Fibroblast of skin of left quadriceps (primary cell): Measurements from ENCODE around the gene ADGRL3.
"Not testable (repeated sequence)": the region's sequence is repeated elsewhere in the genome, so short reads cannot be mapped to it uniquely, and the experiment has no call there.

ENCODE experiments used
- DNase-seq, 2 experiments: peaks; one replicate each; pipeline ENCODE4 v3.0.0-alpha.2; 2013; ENCODE audit warnings: low read depth in 2 of 2

The ADGRL3 gene

DNA sequence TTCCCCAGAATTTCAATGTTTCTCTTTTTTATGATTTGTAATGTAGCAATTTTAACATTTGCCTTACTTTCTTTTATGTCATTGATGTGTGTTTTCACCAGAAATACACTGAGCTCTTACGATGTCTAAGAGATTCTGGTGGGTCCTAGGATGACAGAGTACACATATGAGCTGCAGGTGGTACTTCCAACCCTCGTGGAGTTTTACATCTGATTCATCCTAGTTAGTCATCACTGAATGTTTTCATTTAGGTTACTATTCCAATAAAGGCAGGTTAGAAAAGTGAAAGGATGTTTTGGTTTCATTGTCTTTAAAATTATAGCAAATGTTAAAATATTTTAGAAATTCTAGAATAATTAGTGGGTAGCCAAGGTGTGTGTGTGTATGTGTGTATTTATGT is 605.9 kb downstream of the ADGRL3 start:
- DNase-seq, result no peak

- DNase-seq, result no peak
Observed at GRCh38 chr4:61812171-61812570, 612.0 kb downstream of the ADGRL3 start.

- no peak for DNase-seq
Observed at GRCh38 chr4:61817071-61817470, 616.9 kb downstream of the ADGRL3 start.

- DNase-seq, result no peak
Observed at GRCh38 chr4:61820136-61820535, 620.0 kb downstream of the ADGRL3 start.

- DNase-seq, result no peak
Observed at GRCh38 chr4:61824454-61824853, 624.3 kb downstream of the ADGRL3 start.

GRCh38 chr4:61827907-61828391 is 627.8 kb downstream of the ADGRL3 start:
- DNase-seq, result no peak

GRCh38 chr4:61828960-61829359 is 628.8 kb downstream of the ADGRL3 start:
- DNase-seq, result no peak

GRCh38 chr4:61831987-61832386 is 631.9 kb downstream of the ADGRL3 start:
- DNase-seq, result no peak

DNA sequence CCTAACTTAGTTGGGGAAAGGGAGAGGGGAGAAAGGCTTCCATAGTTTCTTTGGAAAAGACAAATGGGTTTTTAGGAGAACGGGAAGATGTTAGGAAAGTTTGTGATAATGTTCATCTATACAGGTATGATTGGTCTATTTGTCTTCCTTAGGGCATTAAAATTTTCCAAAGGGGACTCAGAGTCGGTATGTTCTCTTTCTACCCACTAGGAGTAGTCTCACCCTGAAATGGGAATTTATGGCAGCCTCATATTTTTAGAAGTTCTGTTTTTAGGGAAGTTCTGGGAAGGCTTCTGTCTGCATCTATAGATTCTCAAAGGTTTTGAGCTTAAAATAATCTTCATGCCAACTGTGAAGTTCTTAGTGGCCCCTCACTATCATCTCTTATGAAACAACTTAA is 637.3 kb downstream of the ADGRL3 start:
- no peak for DNase-seq

DNA sequence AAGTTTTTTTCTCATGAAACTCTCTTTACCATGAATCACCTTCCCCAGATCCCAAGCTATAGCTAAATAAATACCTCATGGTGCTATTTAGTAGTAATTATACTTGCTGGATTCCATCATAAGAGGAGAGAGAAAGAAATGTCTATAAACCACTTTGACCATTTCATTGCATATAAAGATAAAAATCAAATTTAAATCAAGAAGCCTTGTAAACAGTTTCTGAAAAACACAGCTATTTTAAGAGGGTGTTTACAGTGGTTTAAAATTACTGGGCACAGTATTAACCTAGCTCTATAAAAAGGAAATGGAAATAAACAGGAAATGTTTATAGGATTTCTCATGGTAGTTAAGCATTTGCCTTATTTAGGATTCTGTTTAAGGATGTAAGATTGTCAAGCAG is 637.9 kb downstream of the ADGRL3 start:
- no peak for DNase-seq

DNA sequence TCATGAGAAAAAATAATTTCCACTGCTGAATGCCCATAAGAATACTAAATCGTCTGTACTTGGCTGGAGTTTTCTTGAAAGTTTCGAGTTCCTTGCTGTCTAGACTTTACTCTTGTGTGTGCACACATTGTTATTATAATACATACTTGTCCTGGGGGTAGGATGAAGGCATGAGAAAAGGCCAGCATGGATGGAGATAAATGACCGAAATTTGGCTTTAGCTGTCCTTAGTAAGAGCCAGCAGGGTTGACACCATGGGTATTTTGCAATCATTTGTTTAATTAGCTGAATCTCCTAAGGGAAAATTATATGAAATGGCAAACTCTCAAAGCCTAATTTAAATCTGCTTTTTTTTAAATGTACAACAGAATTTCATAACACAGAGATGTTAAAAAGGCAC is 641.6 kb downstream of the ADGRL3 start:
- no peak for DNase-seq

DNA sequence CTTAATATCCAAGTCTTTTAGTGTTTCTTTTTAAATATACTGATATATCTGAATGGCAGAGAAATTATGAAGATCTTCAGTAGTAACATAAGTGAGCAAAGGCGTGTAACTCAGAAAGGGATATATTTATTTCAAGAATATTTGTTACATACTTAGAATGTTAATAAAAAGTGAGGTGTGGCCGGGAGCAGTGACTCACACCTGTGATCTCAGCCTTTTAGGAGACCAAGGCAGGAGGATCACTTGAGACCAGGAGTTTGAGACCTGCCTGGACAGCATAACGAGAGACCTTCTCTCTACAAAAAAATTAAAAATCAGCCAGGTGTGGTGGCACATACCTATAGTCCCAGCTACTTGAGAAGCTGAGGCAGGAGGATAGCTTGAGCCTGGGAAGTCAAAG is 651.0 kb downstream of the ADGRL3 start:
- no peak for DNase-seq

GRCh38 chr4:61852105-61852504 is 652.0 kb downstream of the ADGRL3 start:
- not testable (repeated sequence) for DNase-seq

- DNase-seq, result no peak
Observed at GRCh38 chr4:61853041-61853440, 652.9 kb downstream of the ADGRL3 start.

DNA sequence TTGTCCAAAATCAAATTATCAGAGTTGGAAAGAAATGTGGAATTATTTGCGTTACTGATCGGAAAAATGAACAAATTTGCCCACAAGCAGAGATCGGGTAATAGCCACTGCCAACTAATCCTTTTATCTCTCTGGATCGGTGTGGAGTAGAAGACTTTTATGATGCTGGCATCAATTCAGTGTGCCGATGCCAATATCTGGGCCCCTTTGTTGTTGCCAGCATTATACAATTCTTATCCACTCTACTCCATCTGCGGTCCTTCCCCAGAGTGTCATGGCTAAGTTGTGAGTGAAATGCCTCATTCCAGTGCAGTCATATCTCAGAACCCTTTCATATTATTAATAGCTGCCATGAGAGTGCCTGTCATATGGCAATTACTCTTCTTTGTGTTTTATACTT is 660.2 kb downstream of the ADGRL3 start:
- DNase-seq, result no peak

GRCh38 chr4:61864286-61864685 is 664.2 kb downstream of the ADGRL3 start:
- no peak for DNase-seq

- no peak for DNase-seq
Observed at GRCh38 chr4:61866378-61867030, 666.4 kb downstream of the ADGRL3 start.

- DNase-seq, result no peak
Observed at GRCh38 chr4:61872983-61873382, 672.9 kb downstream of the ADGRL3 start.

DNA sequence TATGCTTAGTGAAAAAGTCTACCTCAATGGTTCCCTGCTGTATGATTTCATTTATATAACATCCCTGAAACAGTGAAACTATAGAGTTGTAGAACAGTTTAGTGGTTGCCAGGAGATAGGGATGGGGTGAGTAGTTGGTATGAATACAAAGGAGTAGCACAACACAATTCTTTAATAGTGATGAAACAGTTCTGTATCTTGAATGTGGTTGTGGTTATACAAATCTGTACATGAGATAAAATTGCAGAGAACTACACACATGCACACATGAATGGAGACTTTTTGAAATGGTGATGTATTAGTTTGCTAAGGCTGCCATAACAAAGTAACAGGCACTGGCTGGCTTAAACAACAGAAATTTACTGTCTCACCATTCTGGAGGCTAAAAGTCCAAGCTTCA is 677.1 kb downstream of the ADGRL3 start:
- no peak for DNase-seq

DNA sequence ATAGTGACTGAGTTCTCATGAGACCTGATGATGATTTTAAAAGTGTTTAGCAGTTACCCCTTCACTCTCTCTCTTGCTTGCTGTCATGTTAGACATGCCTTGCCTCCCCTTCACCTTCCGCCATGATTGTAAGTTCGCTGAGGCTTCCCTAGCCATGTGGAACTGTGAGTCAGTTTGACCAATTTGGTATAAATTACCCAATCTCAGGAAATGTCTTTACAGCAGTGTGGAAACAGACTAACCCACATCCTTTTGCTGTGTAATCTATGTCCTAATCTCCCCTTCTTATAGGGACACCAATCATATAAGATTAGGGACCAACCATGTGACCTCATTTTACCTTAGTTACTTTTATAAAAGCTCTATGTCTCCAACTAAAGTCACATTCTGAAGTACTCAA is 677.8 kb downstream of the ADGRL3 start:
- no peak for DNase-seq

GRCh38 chr4:61882381-61882780 is 682.3 kb downstream of the ADGRL3 start:
- DNase-seq, result no peak

GRCh38 chr4:61886131-61886530 is 686.0 kb downstream of the ADGRL3 start:
- no peak for DNase-seq

DNA sequence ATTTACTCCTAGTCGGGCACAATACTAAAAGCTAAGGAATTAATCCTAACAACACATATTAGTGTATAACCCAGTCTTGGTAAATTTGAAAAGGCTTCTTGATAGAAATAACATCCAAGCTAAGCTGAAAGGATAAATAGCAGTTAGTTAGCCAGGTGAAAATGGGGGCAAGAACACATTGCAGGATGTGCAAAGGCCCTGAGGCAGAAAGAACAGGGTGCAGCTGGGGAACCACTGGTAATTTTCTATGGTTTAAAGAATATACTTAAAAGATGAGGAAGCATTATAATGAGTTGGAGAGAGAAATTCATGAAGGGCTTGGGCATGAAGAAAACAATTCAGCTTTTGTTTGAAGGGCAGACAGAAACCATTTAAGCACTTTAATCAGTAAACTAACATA is 689.0 kb downstream of the ADGRL3 start:
- DNase-seq, result no peak

GRCh38 chr4:61890321-61890720 is 690.2 kb downstream of the ADGRL3 start:
- DNase-seq, result no peak
